Left lung (tissue), 14 donors: ENCODE measurements around the gene ZNF688. TPM values are rescaled to one million over a fixed set of nuclear protein-coding genes. Genes with fewer than 3 reads are reported as not detected.
A peak's percentile ranks its signal among the peaks of the same experiment; 100 is the strongest.

ENCODE experiments used
- ATAC-seq: fragments of 200-7000 bp; cut with Tn5 transposase; one replicate; pipeline ENCODE4 v1.9.1; 2020; ENCODE audit warnings: moderate library complexity
- DNase-seq, 4 donors: peaks; one replicate each; pipeline ENCODE4 v3.0.0-alpha.2; 2013 to 2020
- H3K27ac ChIP-seq, 2 donors: fragments of 200-600 bp; sonication (generic) in 1 of 2; one replicate each; pipeline versions ENCODE4 v1.5.0 to v1.8.0; 2020 to 2021
- H3K27me3 ChIP-seq, 2 donors: fragments of 200-600 bp; sonication (generic) in 1 of 2; one replicate each; pipeline versions ENCODE4 v1.5.0 to v1.8.0; 2020 to 2021
- H3K36me3 ChIP-seq, 2 donors: fragments of 200-600 bp; sonication (generic) in 1 of 2; one replicate each; pipeline versions ENCODE4 v1.5.0 to v1.8.0; 2020 to 2021
- H3K4me1 ChIP-seq, 2 donors: fragments of 200-600 bp; one replicate each; pipeline ENCODE4 v1.8.0; 2021
- H3K4me3 ChIP-seq, 2 donors: fragments of 200-600 bp; sonication (generic) in 1 of 2; one replicate each; pipeline versions ENCODE4 v1.5.0 to v1.8.0; 2020 to 2021; ENCODE audit warnings: mild to moderate bottlenecking in 1 of 2
- H3K9me3 ChIP-seq, 2 donors: fragments of 200-600 bp; sonication (generic) in 1 of 2; one replicate each; pipeline versions ENCODE4 v1.5.0 to v1.8.0; 2020 to 2021
- CTCF ChIP-seq, 2 donors: fragments of 200-600 bp; sonication (generic) in 1 of 2; IDR thresholded peaks; one replicate each; pipeline versions ENCODE4 v1.5.0 to v1.8.0; 2021; ENCODE audit warnings: antibody characterized with exemption in 2 of 2
- intact Hi-C, 2 donors: fragments of 100-400 bp; cut with DNase I; formaldehyde crosslinking; loops; one replicate each; pipeline versions ENCODE4 v1.11.2 to v1.14.2; 2022
- long read RNA-seq, 12 donors: library from polyadenylated mRNA in 2 of 12; unstranded in 2 of 12; transcript quantifications; one replicate each; pipeline ENCODE4 v2.0.0 and lab custom pipeline, GENCODE V29; 2019 to 2026
- polyA plus RNA-seq, 6 donors: library from polyadenylated mRNA; unstranded; fragments of 120-200 nt; gene quantifications; one replicate each; pipeline ENCODE4 v1.2.1, GENCODE V29; 2013; ENCODE audit not compliant: insufficient read length in 6 of 6
- total RNA-seq, 2 donors: library from RNA; stranded (reverse); fragmentation: NEBNext Ultra II Directional; extraction: Animal tissue kit (Norgen Biotek cat#: 25700); gene quantifications; one replicate each; pipeline ENCODE4 v1.2.1, GENCODE V29; 2021
- donor health status: DM: no; HTN: yes; CAD: no.
- donor health status: DM: no; HTN: no; CAD: no.

Gene ZNF688
- 10 to 100 TPM; 11.8 to 12.3 TPM for total RNA-seq
- polyA plus RNA-seq, result 10 to 100 TPM in 4 of 6 donors, 1 to 10 TPM in 2; 8.9 to 16.4 (median 13.0) TPM
- long read RNA-seq, donor 1, transcript ZNF688-204 (2 exons, 1,414 nt), result minor isoform, 5 of 11 reads
- long read RNA-seq, donor 1, transcript ZNF688-201 (3 exons, 2,506 nt), result major isoform, 6 of 11 reads
- long read RNA-seq, donor 1, partial matches to known transcripts, result 0 of 11 reads
- long read RNA-seq, donor 1, other reads (novel, unspliced or antisense), result 0 of 11 reads
- long read RNA-seq, donor 2, transcript ZNF688-201 (3 exons, 2,506 nt), result major isoform, 7 of 9 reads
- long read RNA-seq, donor 2, partial matches to known transcripts, result 0 of 9 reads
- long read RNA-seq, donor 2, other reads (novel, unspliced or antisense), result 0 of 9 reads
- long read RNA-seq, donor 3, partial matches to known transcripts, result 0 of 7 reads
- long read RNA-seq, donor 3, other reads (novel, unspliced or antisense), result 0 of 7 reads
- long read RNA-seq, donor 4, transcript ZNF688-201 (3 exons, 2,506 nt), result major isoform, 5 of 7 reads
- long read RNA-seq, donor 4, partial matches to known transcripts, result 0 of 7 reads
- long read RNA-seq, donor 4, other reads (novel, unspliced or antisense), result 0 of 7 reads
- long read RNA-seq, donor 5, transcript ZNF688-201 (3 exons, 2,506 nt), result major isoform, 14 of 19 reads
- long read RNA-seq, donor 5, partial matches to known transcripts, result 0 of 19 reads
- long read RNA-seq, donor 5, other reads (novel, unspliced or antisense), result 0 of 19 reads
- long read RNA-seq, donor 6, partial matches to known transcripts, result 0 of 5 reads
- long read RNA-seq, donor 6, other reads (novel, unspliced or antisense), result 0 of 5 reads
- long read RNA-seq, donor 7, partial matches to known transcripts, result 0 of 5 reads
- long read RNA-seq, donor 7, other reads (novel, unspliced or antisense), result 0 of 5 reads
- long read RNA-seq, donor 8, partial matches to known transcripts, result 0 of 6 reads
- long read RNA-seq, donor 8, other reads (novel, unspliced or antisense), result 0 of 6 reads
- long read RNA-seq, donor 9, result 0 reads
- long read RNA-seq, donor 10, transcript ZNF688-201 (3 exons, 2,506 nt), result major isoform, 37 of 45 reads
- long read RNA-seq, donor 10, partial matches to known transcripts, result 0 of 45 reads
- long read RNA-seq, donor 10, other reads (novel, unspliced or antisense), result 6 of 45 reads
- long read RNA-seq, donor 11, result 0 reads
- long read RNA-seq, donor 12, transcript ZNF688-201 (3 exons, 2,506 nt), result major isoform, 5 of 9 reads
- long read RNA-seq, donor 12, partial matches to known transcripts, result 0 of 9 reads
- long read RNA-seq, donor 12, other reads (novel, unspliced or antisense), result 0 of 9 reads

GRCh38 chr16:30571445-30572322 lies at the start of gene ZNF688:
Gene ZNF688, minus strand, starts transcription at chr16:30571714. Its CDS starts 85 bp downstream, at chr16:30571629.
- ATAC-seq (peak; percentile 89), DNase-seq (peak; percentile 95 to 98 (median 95))
- TF ChIP-seq CTCF (IDR thresholded peaks at IDR 0.05), result no peak
- Histone ChIP-seq H3K36me3 (peaks cover 0 to 6% of the 10 kb centered on the region in 2 donors), H3K27ac (peak within 1 kb of the TSS; percentile 98 to 99), H3K27me3 (no peaks in the 10 kb centered on the region), H3K4me1 (peaks cover 5 to 52% of the 10 kb centered on the region in 2 donors), H3K4me3 (peak within 1 kb of the TSS; percentile 74 to 86), H3K9me3 (no peaks in the 10 kb centered on the region)
- intact Hi-C loops, result no loop called here

DNA sequence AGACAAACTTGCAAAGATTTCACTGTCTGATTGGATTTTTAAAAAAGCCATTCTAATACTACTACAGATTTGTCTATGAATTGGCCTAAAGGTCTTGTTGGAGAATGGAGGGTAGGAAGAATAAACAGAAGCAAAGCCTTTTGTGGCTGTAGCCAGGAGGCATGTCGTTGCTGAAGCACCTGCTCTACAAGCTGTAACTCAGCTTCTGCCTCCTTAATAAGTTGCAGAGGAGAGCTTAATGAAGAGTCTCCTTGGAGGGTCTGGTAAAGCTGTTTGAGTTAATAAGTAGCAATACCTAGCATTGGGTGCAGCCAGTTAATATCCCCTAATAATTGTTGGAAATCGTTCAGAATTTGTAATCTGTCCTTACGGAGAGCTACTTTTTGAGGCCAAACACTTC lies 48.7 kb upstream of the ZNF688 start:
- no peaks in the 10 kb centered on the region for H3K27me3 ChIP-seq
- ATAC-seq, result peak; percentile 24
- no peaks in the 10 kb centered on the region for H3K4me1 ChIP-seq
- H3K36me3 ChIP-seq, result no peaks in the 10 kb centered on the region
- no peak overlapping the region for H3K4me3 ChIP-seq
- no peak for DNase-seq
- intact Hi-C loops, result no loop called here
- H3K9me3 ChIP-seq, result no peaks in the 10 kb centered on the region
- H3K27ac ChIP-seq, result no peak overlapping the region
- no peak for TF ChIP-seq CTCF (IDR thresholded peaks at IDR 0.05)

DNA sequence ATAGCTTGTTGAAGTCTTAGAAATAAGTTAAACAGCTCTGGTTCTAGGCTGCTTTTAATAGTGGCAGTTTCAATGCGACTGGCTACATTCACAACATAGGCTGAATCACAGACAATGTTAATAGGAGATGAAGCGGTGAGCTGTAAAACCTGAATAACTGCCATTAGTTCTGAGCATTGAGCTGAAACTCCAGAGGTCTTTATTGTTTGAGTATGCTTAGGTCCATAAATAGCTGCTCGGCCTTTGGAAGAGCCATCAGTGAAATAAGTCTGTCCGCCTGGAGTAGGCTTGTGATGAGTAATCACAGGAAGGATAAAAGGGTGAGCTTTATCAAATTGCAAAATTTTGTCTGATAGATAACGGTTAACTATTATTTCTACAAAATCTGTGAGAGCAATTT lies 48.1 kb upstream of the ZNF688 start:
- no peaks in the 10 kb centered on the region for H3K27me3 ChIP-seq
- DNase-seq (no peak), ATAC-seq (no peak)
- H3K36me3 ChIP-seq, result no peaks in the 10 kb centered on the region
- H3K4me3 ChIP-seq, result no peak overlapping the region
- no peak overlapping the region for H3K27ac ChIP-seq
- TF ChIP-seq CTCF (IDR thresholded peaks at IDR 0.05), result no peak
- no peaks in the 10 kb centered on the region for H3K9me3 ChIP-seq
- intact Hi-C loops, result no loop called here
- H3K4me1 ChIP-seq, result no peaks in the 10 kb centered on the region

- no peaks in the 10 kb centered on the region for H3K9me3 ChIP-seq
- no peak for ATAC-seq
- no peak for DNase-seq
- H3K4me1 ChIP-seq, result no peaks in the 10 kb centered on the region
- no peaks in the 10 kb centered on the region for H3K36me3 ChIP-seq
- no peak for TF ChIP-seq CTCF (IDR thresholded peaks at IDR 0.05)
- H3K27me3 ChIP-seq, result no peaks in the 10 kb centered on the region
- H3K4me3 ChIP-seq, result no peak overlapping the region
- intact Hi-C loops, result no loop called here
- no peak overlapping the region for H3K27ac ChIP-seq
Measured at GRCh38 chr16:30619202-30619601, 47.7 kb upstream of the ZNF688 start.
